ENCODE results near the gene RHOC. TPM values are rescaled to one million over a fixed set of nuclear protein-coding genes. Genes with fewer than 3 reads are reported as not detected.

Gene RHOC
- polyA plus RNA-seq, 1 of the 3 experiments (the other 2 are of a cell fraction) = 1,028 TPM

DNA sequence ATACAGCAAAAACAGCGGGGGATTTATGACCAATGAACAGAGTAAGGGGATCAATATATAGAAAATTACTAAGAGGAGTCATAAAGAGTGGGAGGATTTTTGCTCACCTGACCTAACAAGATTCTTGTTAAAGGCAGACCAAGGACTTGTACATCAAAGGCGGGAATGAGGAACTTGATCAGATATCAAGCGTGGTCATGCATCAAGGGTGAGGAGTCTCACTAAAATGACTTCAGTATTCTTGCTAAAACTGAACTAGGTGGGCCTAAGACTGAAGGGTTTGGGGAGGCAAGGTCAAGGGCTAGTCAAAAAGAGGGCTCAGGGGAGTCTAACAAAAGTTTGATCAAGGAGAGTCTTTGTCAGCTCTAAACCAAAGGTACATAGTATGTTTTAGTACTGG is 30.4 kb downstream of the RHOC start:
- Histone ChIP-seq H3K4me2 (0 out of 2 replicates have a peak overlapping the region, but pooled peaks have one; percentile 80), H3K9me3 (no peaks in the 10 kb centered on the region), H3K4me3 (ENCODE audit: low read depth in 2 of 2, low read length in 1 of 2) (no peak overlapping the region), H4K20me1 (ENCODE audit: insufficient read depth) (no peaks in the 10 kb centered on the region), H3F3A (replicated peaks; ENCODE audit: insufficient read depth) (peaks cover 18% of the 10 kb centered on the region), H3K4me1 (ENCODE audit: control insufficient read depth in 1 of 2, insufficient read depth in 2 of 2, low read depth in 1 of 2, low read length in 1 of 2) (peaks cover 11 to 12% of the 10 kb centered on the region in 2 experiments; a peak in 3 of 4 replicates), H3K36me3 (replicated peaks in 1 of 2; ENCODE audit: control insufficient read depth in 1 of 2, insufficient read depth in 2 of 2, low read length in 1 of 2) (peaks cover 5 to 10% of the 10 kb centered on the region in 2 experiments), H2AFZ (ENCODE audit: low read depth) (no peak overlapping the region), H3K27ac (ENCODE audit: low read depth in 2 of 2, low read length in 1 of 2) (no peak overlapping the region), H3K27me3 (ENCODE audit: insufficient read depth) (no peaks in the 10 kb centered on the region), H3K9ac (no peak overlapping the region), H3K79me2 (ENCODE audit: insufficient read depth) (peaks cover 55% of the 10 kb centered on the region), H3K9me2 (no peaks in the 10 kb centered on the region)
- CTCF ChIA-PET = interaction anchor here (0.8 kb wide), 1 partner anchor 32 kb away, joined by 4 read pairs; no protein-coding TSS in a partner anchor
- WGBS (ENCODE audit: low lambda C conversion rate) = 96% methylated on average over 3 of the region's 3 CpGs
- POLR2A ChIA-PET = no interaction called here
- no peak for DNase-seq
- no peak for TF ChIP-seq JUND (IDR thresholded peaks at IDR 0.05)
- no peak for TF ChIP-seq MAX (IDR thresholded peaks at IDR 0.05; ENCODE audit: low read depth)
- TF ChIP-seq CHD2 (IDR thresholded peaks at IDR 0.05; ENCODE audit: low read length, partially characterized antibody) = no peak
- TF ChIP-seq, protein P1, sequence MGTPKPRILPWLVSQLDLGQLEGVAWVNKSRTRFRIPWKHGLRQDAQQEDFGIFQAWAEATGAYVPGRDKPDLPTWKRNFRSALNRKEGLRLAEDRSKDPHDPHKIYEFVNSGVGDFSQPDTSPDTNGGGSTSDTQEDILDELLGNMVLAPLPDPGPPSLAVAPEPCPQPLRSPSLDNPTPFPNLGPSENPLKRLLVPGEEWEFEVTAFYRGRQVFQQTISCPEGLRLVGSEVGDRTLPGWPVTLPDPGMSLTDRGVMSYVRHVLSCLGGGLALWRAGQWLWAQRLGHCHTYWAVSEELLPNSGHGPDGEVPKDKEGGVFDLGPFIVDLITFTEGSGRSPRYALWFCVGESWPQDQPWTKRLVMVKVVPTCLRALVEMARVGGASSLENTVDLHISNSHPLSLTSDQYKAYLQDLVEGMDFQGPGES (IDR thresholded peaks at IDR 0.05; ENCODE audit: low read depth, low read length) = no peak
- TF ChIP-seq FOXJ3 (CRISPR knock-in tag; IDR thresholded peaks at IDR 0.05) = no peak
- no peak for TF ChIP-seq SIN3A (IDR thresholded peaks at IDR 0.05; ENCODE audit: borderline replicate concordance, low read depth, low read length)
- TF ChIP-seq GATA2 (CRISPR knock-in tag; IDR thresholded peaks at IDR 0.05) = no peak
- TF ChIP-seq NRF1 (IDR thresholded peaks at IDR 0.05; ENCODE audit: low read depth, low read length) = no peak
- TF ChIP-seq, protein P2, sequence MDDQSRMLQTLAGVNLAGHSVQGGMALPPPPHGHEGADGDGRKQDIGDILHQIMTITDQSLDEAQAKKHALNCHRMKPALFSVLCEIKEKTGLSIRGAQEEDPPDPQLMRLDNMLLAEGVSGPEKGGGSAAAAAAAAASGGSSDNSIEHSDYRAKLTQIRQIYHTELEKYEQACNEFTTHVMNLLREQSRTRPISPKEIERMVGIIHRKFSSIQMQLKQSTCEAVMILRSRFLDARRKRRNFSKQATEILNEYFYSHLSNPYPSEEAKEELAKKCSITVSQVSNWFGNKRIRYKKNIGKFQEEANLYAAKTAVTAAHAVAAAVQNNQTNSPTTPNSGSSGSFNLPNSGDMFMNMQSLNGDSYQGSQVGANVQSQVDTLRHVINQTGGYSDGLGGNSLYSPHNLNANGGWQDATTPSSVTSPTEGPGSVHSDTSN (IDR thresholded peaks at IDR 0.05) = no peak
- no peak for TF ChIP-seq MEF2A (IDR thresholded peaks at IDR 0.05; ENCODE audit: borderline replicate concordance, low read depth)
- no peak for TF ChIP-seq TCF12 (IDR thresholded peaks at IDR 0.05)

DNA sequence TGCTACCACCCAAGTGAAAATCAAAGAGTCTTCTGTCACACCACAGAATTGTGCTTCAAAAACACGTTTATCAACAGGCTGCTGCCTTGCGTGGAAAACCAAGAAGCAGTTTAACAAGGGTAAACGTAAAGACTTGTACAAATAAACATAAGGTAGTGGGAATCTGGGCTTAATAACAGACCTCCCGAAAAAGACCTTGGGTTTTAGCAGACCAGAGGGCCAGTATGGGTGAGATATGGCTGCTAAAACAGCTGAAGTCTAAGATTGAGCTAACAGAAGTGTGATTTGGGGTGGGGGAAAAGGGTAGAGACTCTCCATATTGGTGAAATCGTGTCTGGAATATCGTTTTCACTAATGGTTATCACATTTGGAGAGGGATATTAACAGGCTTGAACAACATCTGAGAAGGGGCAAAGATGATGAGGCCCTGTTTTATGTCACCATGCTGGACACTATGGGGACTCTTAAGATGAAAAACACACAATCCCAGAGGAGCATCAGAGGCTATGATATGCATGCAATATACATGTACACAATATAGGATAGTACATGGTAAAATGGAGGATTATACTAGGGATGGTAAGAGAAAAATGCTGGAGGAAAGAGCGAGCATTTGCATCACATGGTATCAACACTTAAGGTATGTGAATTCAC is 31.1 kb downstream of the RHOC start:
- Histone ChIP-seq H3K79me2 (ENCODE audit: insufficient read depth) (peaks cover 49% of the 10 kb centered on the region), H4K20me1 (ENCODE audit: insufficient read depth) (no peaks in the 10 kb centered on the region), H3K27me3 (ENCODE audit: insufficient read depth) (no peaks in the 10 kb centered on the region), H3K36me3 (replicated peaks in 1 of 2; ENCODE audit: control insufficient read depth in 1 of 2, insufficient read depth in 2 of 2, low read length in 1 of 2) (peaks cover 12 to 16% of the 10 kb centered on the region in 2 experiments), H3K9me3 (no peaks in the 10 kb centered on the region), H3F3A (replicated peaks; ENCODE audit: insufficient read depth) (peaks cover 20% of the 10 kb centered on the region), H2AFZ (ENCODE audit: low read depth) (peak overlapping the region; percentile 60; the same call in 1 of the 2 replicates), H3K4me2 (peak overlapping the region; percentile 80), H3K9ac (peak overlapping the region; percentile 88), H3K4me3 (ENCODE audit: low read depth in 2 of 2, low read length in 1 of 2) (peak overlapping the region; percentile 79 to 89), H3K27ac (ENCODE audit: low read depth in 2 of 2, low read length in 1 of 2) (peak overlapping the region in 1 of 2 experiments; percentile 75; a peak in 2 of 4 replicates), H3K9me2 (no peaks in the 10 kb centered on the region), H3K4me1 (ENCODE audit: control insufficient read depth in 1 of 2, insufficient read depth in 2 of 2, low read depth in 1 of 2, low read length in 1 of 2) (peaks cover 11 to 12% of the 10 kb centered on the region in 2 experiments; a peak in 3 of 4 replicates)
- CTCF ChIA-PET = interaction anchor here (0.8 to 3.4 kb wide), 6 partner anchors 11 to 397 kb away, joined by 3 to 20 read pairs (median 4); partner anchors contain the start of genes LRIG2 and PPM1J
- no peak for TF ChIP-seq EZH2phosphoT487 (IDR thresholded peaks at IDR 0.05; ENCODE audit: borderline replicate concordance, low read depth)
- TF ChIP-seq GABPA (IDR thresholded peaks at IDR 0.05; ENCODE audit: low read depth) = no peak
- no peak for TF ChIP-seq RXRA (IDR thresholded peaks at IDR 0.05; ENCODE audit: borderline replicate concordance, low read depth)
- no peak for TF ChIP-seq SMC3 (IDR thresholded peaks at IDR 0.05; ENCODE audit: low read depth, low read length)
- no peak for TF ChIP-seq FOXM1 (IDR thresholded peaks at IDR 0.05; ENCODE audit: low read depth)
- no peak for TF ChIP-seq SIN3A (IDR thresholded peaks at IDR 0.05; ENCODE audit: borderline replicate concordance, low read depth, low read length)
- TF ChIP-seq MAX (IDR thresholded peaks at IDR 0.05; ENCODE audit: low read depth) = no peak
- WGBS (ENCODE audit: low lambda C conversion rate) = 78% methylated on average over 7 of the region's 7 CpGs
- no peak for DNase-seq
- POLR2A ChIA-PET = interaction anchor here (0.9 to 1.6 kb wide), 5 partner anchors 23 to 174 kb away, joined by 3 to 8 read pairs (median 5); partner anchors contain the start of gene RHOC

Data from SK-N-SH (cell line).